Measurements from ENCODE around the gene ZNF695. TPM values are rescaled to one million over a fixed set of nuclear protein-coding genes. Genes with fewer than 3 reads are reported as not detected.

ZNF695 gene
- total RNA-seq, 2 donors from 2014 or later, result 0.33 to 1.2 TPM

Other genes with a start within 250 kb of the ZNF695 start
- 10 to 100 TPM; 38.9 to 53.8 TPM for gene AHCTF1, start 76.1 kb downstream of the ZNF695 start, total RNA-seq
- gene ZNF670, start 70.8 kb upstream of the ZNF695 start, total RNA-seq, result 1 to 10 TPM; 3.0 to 3.2 TPM
- 10 to 100 TPM; 10.5 to 11.0 TPM for gene ZNF669, start 96.3 kb upstream of the ZNF695 start, total RNA-seq
- 10 to 100 TPM; 16.2 to 25.9 TPM for gene ZNF124, start 164.0 kb upstream of the ZNF695 start, total RNA-seq
- not detected for gene VN1R5, start 248.0 kb upstream of the ZNF695 start, total RNA-seq

Measured in natural killer cell treated with Interleukin-12 subunit alpha and Interleukin-12 subunit beta and Interleukin-15 and Interleukin-18, amount 100 ng/mL, for 72 hours (primary cell).